Measurements from ENCODE around the gene RAG2.
"Not testable (repeated sequence)": the region's sequence is repeated elsewhere in the genome, so short reads cannot be mapped to it uniquely, and the experiment has no call there.

Gene RAG2

GRCh38 chr11:36600180-36600579 is 2.1 kb upstream of the RAG2 start:
- DNase-seq (ENCODE audit: low spot score), result peak; percentile 28

DNA sequence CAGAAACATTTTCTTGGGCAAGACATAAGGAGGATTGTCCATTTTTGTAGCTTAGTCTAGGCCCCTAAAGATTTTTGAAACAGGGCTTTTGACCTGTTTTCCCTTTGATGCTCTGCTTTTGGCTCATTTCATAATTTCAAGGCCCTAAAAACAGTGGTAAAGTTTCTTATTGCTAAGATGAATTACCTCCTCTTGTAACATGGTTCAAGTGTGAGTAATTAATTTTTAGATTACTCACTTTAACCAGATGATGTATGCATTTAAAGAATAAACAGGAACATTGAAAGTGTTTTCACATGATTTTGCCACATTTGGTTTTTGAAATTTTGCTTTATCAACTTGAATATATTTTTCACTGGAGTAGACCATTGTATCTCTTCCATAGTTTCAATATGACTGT is 1.2 kb downstream of the RAG2 start:
- DNase-seq (ENCODE audit: low spot score), result no peak

GRCh38 chr11:36594316-36594989 is 3.6 kb downstream of the RAG2 start, which contains the start of gene IFTAP:
IFTAP (plus strand) TSS chr11:36594502; CDS start chr11:36610104, 15,602 bp downstream.
- peak; percentile 88 for DNase-seq (ENCODE audit: low spot score)

GRCh38 chr11:36591433-36591832 is 6.6 kb downstream of the RAG2 start:
- no peak for DNase-seq (ENCODE audit: low spot score)

DNA sequence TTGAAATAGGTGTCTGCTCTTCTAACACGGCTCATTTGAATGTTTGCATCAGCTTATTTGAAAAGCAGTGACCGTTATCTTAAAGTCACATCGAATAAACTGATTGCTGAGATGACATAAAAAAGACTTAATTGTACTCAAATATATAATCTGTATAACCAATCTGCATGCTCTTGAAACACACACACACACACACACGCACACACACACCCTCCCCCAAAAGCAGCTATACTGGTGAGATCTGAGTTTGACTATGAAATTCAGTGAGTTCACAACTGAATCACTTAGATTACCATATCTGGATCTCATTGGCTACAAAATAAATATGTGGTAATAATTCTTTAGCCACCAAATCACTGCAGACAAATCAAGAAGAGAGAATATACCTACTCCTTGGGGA is 7.5 kb downstream of the RAG2 start:
- DNase-seq (ENCODE audit: low spot score), result no peak

DNA sequence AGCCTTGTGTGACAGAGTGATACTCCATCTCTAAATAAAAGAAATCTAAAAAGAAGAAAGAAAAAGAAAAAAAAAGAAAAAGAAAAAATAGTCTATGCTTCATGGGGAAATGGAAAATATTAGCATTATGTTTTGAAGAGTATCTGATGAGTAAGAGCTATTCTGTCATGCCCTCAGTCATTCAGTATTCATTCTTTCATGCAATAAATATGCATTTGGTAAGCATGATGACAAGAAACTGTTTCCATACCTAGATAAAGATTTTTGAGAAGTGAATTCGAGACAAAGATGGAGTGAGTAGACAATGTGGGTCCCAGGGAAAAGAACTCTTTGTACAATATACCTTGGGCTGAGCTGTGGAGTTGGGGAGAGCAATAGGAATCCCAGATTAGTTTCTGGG is 9.9 kb downstream of the RAG2 start:
- DNase-seq (ENCODE audit: low spot score), result no peak

DNA sequence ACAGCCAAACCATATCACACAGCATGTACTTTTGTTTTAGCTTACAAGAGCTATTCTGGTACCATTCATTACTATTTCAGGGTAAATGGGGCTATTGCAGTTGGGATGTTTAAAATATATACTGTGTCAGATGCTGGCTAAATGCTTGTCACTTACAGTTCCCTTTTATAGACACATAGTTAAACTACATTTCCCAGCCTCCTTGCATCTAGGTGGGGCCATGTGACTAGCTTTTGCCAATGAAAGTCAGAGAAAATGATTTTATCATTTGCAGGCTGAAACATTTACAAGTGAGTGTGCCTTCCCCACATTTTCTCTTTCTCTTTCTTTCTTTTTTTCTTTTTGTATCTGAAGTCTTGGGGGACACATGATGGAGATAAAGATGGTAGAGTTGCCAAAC is 11.5 kb downstream of the RAG2 start:
- DNase-seq (ENCODE audit: low spot score), result no peak

- DNase-seq (ENCODE audit: low spot score), result no peak
Observed at GRCh38 chr11:36583667-36584066, 14.4 kb downstream of the RAG2 start.

GRCh38 chr11:36581536-36581935 is 16.5 kb downstream of the RAG2 start:
- no peak for DNase-seq (ENCODE audit: low spot score)

DNA sequence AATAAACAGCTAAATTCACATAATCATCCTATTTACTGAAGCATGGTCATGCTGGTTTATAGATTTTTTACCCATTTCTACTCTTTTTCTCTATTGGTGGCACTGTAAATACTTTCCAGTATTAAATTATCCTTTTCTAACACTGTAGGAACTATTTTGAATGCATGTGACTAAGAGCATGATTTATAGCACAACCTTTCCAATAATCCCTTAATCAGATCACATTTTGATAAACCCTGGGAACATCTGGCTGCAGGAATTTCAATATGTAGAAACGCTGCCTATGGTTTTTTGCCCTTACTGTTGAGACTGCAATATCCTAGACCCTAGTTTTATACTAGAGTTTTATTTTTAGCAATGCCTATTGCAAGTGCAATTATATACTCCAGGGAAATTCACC is 19.6 kb downstream of the RAG2 start:
- DNase-seq (ENCODE audit: low spot score), result no peak

GRCh38 chr11:36577859-36578258 is 20.2 kb downstream of the RAG2 start:
- no peak for DNase-seq (ENCODE audit: low spot score)

GRCh38 chr11:36577373-36577772 is 20.7 kb downstream of the RAG2 start:
- DNase-seq (ENCODE audit: low spot score), result no peak

- no peak for DNase-seq (ENCODE audit: low spot score)
Observed at GRCh38 chr11:36574486-36574885, 23.6 kb downstream of the RAG2 start.

GRCh38 chr11:36569095-36569494 is 28.9 kb downstream of the RAG2 start:
- DNase-seq (ENCODE audit: low spot score), result no peak

- DNase-seq (ENCODE audit: low spot score), result no peak
Observed at GRCh38 chr11:36567694-36568093, 30.3 kb downstream of the RAG2 start, which contains the start of gene RAG1. RAG1 (plus strand) TSS chr11:36568007; CDS start chr11:36573305, 5,298 bp downstream.

DNA sequence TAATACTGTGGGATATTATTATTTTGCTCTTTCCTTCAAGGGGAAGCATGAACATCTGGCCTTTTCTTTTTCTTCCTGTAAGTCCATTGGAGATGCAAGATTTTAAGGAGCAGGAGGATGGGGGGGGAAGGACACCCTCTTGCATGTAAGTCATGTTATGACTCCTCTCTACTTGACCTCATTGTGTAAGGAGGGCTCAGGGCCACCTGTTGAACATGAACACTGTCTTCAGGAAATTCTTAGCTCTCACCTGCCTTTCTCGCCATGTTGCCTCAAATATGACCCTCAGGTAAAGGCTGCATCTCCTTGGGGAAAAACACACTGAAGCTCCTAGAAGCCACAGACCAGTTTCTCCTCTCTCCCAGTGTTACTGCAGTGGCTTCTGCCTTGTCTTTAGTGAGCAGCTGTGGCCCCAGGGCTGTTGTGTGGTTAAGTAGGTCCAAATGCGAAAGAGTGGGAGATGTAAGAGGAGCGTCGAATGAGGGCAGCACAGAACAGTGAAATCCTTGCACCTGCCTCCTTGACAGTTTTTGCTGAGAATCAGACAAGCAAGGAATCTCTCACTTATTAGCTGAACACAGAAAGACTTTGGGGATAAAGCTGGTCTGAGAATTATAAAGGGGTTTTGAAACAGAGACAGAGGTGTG is 31.5 kb downstream of the RAG2 start:
- DNase-seq (ENCODE audit: low spot score), result no peak

DNA sequence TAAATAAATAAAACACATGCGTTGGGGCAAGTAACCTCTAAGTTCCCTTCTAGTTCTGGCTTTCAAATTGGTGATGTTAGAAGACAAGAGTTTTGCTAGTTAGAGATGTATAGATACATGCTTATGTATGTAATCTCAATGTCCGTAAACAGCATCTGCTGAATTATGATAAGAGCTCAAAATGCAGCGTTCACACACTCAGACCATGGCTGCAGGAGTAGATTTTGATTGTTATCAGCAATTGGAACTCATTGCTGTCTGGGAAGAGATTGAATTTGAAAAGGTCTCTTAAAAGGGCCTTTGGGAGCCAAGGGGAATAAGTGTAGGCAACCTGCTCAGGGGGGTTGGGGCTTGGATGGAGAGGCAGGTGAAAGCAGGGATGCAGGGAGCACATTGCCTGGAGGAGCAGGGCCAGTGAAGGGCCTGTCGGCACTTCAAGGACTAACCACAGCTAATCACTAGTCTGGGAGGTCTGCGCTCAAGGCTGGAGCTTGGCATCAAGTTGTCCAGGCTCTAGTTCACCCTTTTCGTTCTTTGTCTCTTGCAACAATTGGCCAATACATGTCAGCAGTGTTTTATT is 32.9 kb downstream of the RAG2 start:
- DNase-seq (ENCODE audit: low spot score), result no peak

GRCh38 chr11:36564376-36565030 is 33.5 kb downstream of the RAG2 start:
- DNase-seq (ENCODE audit: low spot score), result peak; percentile 41

DNA sequence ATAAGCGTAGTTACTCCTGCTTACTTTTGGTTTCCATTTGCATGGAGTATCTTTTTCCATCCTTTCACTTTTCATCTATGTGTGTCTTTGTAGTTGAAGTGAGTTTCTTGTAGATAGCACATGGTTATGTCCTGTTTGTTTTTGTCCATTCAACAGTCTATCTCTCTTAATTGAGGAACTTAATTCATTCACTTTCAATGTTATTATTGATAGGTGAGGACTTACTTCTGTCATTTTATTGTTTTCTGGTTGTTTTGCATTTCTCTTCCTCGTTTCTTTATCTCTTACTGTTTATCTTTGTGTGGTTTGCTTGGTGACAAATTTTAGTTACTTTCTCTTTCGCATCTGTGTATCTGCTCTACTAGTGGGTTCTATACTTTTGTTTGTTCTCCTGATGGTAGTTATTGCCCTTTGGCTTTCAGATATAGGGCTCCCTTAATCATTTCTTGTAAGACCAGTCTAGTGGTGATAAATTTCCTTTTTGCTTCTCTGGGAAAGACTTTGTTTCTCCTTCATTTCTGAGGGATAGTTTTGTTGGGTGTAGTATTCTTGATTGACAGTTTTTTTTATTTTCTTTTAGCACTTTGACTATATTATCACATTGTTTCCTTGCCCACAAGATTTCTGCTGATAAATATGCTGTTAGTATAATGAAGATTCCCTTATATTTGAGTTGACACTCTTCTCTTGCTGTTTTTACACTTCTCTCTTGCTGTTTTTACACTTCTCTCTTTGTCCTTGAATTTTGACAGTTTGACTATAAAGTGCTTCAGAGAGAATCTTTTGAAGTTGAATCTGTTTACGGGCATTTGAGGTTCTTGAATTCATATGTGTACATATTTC is 39.2 kb downstream of the RAG2 start:
- DNase-seq (ENCODE audit: low spot score), result no peak

- no peak for DNase-seq (ENCODE audit: low spot score)
Observed at GRCh38 chr11:36557991-36558390, 40.0 kb downstream of the RAG2 start.

- DNase-seq (ENCODE audit: low spot score), result not testable (repeated sequence)
Observed at GRCh38 chr11:36557390-36557789, 40.6 kb downstream of the RAG2 start.
